NCI-H1436 treated with DMSO at 0.1 percent for 48 hours (cell line): Measurements from ENCODE around the gene ANTXR1.

Source experiments
- DNase-seq: peaks from one replicate; lab custom pipeline; 2025; lab: John Stamatoyannopoulos, UW

ANTXR1 gene

DNA sequence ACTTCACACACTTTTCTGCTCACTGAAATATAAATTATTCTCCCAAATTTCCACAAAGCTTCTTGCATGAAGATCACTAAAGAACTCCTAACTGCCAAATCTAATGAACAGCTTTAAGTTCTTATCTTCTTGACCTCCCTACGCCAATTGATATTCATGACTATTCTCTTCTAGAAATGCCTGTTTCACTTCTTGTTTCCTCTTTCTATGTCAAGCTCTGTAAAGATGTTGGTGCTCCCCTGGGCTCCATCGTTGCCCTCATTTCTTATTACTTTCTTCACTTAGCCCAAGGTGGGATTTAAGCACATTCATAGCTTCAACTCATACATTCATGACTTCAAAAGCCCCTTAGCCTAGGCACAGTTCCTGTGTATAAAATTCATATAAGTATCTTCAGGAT lies 9.2 kb upstream of the ANTXR1 start:
- no peak for DNase-seq

DNA sequence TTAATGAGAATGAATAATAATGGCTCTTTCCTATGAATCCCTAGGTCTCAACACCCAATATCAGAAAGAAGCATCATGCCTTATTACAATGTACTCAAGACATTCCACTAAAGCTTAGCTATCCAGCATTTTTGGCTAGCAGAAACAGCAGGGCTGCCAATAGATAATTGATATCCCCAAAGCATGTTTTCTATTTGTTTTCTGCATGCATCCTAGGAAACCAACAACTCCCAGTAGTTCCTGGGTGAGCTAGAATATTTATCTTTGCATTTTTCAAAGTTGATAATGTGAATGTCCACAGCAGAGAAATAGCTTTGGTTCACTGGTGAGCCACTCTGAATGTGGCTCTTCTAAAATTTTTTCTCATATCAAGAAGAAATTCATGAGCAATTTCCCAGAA lies 5.8 kb upstream of the ANTXR1 start:
- no peak for DNase-seq

DNA sequence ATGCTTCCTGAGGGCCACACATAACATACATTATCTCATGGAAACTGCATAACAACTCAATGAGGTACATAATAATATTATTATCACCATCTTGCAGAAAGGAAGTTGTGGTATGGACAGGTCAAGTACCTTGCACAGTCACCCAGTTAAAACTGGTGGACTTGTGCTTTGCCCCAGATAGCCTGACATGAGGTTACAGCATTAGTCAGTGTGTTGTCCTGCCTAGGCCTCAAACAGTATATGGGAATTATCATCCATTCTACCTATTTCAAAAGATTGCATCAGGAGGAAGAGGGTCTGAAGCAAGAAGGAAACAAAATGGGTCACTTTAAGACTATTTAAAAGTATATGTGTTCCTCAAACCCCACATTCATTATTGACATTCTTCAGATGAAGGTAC lies 5.4 kb upstream of the ANTXR1 start:
- no peak for DNase-seq

- DNase-seq = no peak
Observed at GRCh38 chr2:69010437-69011194, 2.4 kb upstream of the ANTXR1 start.

DNA sequence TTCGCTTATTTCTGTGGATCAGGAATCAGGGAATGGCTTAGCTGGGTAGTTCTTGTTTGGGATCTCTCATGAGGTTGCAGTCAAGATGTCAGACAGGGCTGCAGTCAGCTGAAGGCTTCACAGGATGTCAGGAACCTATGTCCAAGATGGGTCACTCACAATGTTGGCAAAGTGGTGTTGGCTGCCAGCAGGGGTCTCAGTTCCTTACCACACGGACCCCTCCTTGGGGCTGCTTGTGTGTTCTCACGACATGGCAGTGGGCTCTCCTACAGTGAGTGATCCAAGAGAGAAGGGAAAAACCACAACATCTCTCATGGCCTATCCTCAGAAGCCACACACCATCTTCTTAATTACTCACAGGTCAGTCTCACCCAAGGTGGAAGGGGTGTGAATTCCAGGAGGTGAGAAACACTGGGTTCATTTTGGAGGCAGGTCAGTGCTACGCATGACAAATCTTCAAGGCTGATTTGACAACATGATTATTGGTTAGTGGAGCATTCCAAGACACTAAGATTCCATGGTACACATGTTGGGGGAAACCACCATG lies 1.3 kb upstream of the ANTXR1 start:
- no peak for DNase-seq

GRCh38 chr2:69012310-69013141 lies 453 bp upstream of the ANTXR1 start:
- DNase-seq = no peak

DNA sequence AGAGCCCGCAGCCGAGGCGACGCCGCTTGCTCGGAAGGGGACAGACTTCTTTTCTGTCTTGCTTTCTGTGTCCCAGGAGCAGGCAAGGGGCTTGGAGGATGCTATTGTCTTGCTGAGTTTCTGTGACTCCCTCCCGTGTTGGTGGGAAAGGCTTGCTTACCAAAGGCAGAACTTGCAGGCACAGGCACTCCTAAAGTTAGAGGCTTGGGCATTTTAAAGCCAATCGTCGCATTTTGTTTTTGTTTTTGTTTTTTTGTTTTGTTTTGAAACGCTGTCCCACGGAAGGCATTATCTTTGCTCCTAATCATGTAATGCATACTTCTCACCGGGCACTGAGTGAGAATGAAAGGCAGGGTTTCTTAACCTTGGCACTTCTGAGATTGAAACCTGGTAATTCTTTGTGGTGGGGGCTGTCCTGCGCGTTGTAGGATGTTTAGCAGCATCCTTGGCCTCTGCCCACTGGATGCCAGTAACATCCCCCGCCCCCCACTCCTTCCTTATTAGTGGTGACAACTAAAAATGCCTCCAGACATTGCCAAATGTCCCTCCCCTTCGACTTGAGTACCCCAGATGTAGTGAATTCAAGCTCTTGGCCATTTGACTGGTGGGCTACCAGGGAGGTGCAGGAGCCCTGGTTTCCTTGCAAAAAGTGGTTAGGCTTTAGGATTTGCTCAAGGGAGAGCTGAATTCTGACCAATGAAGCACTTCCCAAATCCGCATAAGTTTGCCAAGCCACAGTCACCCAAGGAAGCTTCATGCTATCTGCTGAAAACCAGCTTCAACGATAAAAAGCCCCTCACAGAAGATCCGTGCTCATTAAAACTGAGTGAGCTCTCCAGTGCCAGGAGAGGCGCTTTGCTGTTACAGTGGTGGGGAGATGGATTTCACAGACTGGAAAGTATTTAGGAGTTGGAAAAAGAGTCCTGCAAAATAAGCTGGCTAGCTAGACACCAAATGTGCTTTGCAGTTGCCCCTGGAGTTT lies 1.2 kb downstream of the ANTXR1 start:
- no peak for DNase-seq

GRCh38 chr2:69017080-69017479 lies 4.1 kb downstream of the ANTXR1 start:
- no peak for DNase-seq

GRCh38 chr2:69017835-69018234 lies 4.9 kb downstream of the ANTXR1 start:
- no peak for DNase-seq

DNA sequence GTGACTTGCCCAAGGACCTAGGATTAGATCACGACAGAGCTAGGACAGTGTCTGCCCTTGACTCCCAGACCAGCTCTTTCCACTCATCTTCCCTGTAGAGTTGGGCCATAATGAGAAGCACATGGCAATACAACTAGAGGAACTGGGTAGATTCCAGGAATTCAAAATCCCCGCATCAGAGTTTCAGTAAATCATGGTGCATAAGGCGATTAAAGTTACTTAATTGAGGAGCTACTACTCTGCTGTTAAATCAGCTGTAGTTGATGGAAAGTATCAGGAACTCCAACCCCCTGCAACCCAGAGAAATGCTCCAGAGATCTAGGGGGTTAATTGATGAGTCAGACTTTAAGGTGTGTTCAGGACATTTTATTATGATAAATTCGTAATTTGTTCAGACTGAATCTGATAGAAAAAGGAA lies 5.7 kb downstream of the ANTXR1 start:
- DNase-seq = no peak

DNA sequence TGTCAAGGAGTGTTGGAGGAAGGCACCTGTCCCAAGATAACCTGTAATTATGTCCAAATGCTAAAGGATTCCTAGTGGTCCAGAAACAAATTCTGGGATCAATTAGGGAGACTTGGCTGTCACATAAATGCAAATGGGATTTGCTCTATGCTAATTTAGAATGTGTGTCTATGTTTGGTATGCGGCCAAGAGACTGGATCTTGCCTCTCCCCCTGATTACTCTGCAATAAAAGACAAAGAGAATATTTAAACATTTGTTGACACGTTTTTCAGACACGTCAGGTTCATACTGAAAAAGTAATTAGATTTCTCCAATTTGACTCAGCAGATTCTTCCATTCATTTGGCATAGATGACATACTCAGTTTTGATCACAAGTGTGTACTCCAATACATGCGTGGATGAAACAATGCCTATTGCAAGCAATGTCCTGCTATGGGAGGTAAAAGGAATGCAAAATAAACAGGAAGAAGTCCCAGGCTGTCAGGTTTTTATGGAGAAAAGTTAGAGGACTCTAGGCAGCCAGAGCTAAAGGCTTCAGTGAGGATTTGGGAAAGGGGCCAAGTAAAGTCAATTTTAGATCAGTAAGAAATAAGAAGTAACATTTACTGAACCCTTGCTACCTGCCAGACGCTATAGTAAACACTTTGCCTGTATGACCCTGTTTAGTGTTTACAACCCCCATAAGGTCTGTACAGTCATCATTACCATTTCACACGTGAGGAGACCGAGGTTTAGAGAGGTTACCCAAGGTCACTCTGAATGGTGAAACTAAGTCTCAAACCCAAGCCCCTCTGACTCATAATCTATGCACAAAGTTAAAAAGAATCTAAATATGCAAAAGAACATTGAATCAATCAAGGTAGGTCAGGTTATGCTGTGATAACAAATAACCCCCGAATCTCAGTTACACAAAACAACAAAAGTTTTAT lies 7.8 kb downstream of the ANTXR1 start:
- no peak for DNase-seq

GRCh38 chr2:69021727-69022126 lies 8.7 kb downstream of the ANTXR1 start:
- DNase-seq = no peak

DNA sequence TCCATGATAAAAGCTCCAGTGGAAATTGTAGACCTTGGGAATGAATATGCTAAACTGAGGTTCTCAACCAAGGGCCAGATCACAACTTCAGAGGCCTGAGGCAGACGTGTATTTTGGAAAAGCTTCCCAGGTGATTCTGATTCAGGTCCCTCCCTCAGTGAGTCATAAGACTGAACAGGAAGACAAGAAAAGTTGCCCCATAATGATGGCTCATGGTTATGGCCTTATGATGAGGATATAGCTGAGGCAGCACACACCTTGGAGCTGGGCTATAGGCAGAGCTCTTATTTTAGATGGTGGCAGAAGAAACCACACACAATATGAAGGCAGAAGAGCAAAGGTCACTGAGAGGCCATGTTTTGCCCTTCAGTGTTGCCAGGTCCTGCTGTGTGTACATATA lies 9.6 kb downstream of the ANTXR1 start:
- no peak for DNase-seq

GRCh38 chr2:69023236-69023635 lies 10.3 kb downstream of the ANTXR1 start:
- DNase-seq = no peak

- no peak for DNase-seq
Observed at GRCh38 chr2:69026026-69026425, 13.0 kb downstream of the ANTXR1 start.

GRCh38 chr2:69026691-69027459 lies 13.9 kb downstream of the ANTXR1 start:
- DNase-seq = no peak

DNA sequence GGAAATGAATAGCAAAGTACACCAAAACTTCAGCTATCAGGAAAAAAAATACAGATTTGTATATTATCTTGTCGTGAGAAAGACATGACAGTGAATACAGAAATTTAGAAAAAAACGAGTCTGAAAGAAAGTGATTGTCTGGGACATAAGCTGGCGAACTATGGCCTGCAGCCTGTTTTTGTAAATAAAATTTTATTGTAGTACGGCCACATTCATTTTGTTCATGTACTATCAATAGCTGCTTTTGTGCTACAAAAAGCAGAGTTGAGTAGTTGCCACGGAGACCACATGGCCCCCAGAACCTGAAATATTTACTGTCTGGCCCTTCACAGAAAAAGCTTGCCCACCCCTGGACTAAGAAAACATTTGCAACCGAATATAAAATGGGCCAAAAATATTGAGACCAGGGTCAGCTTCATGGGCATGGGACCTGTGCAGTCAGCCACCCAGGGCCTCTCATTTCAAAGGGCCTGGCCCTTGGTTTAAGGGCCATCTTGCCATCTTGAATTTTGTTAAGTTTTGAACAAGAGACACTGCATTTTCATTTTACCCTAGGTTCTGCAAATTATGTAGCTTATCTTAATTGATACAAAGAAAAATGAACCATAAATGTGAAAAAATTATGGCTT lies 17.9 kb downstream of the ANTXR1 start:
- DNase-seq = no peak

- DNase-seq = no peak
Observed at GRCh38 chr2:69031466-69031865, 18.5 kb downstream of the ANTXR1 start.

DNA sequence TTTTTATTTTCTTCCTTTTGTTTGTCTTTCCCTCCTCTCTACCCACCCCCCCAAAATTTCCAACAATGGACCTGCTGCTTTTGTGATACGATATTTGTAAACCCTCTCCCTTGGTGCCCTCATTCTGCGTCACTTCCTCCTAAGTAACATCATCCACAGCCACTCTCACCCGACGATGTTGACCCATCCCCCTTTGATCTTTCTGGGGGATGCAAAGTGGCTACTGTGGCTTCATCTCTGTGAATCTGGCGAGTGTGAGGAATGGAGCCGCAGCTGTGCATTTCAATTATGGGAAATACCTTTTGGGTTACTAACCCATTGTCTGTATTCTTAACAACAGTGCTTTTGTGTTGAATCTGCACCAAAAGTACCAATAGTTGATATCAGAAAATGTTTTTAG lies 19.4 kb downstream of the ANTXR1 start:
- no peak for DNase-seq
